ENCODE data around the gene EMILIN3. TPM values are rescaled to one million over a fixed set of nuclear protein-coding genes. Genes with fewer than 3 reads are reported as not detected.

Gene EMILIN3
- total and polyA plus RNA-seq, 2 donors (not counting 3 experiments of a cell fraction or from before 2014, with no cell fraction given): 0.15 TPM; not detected in 1

DNA sequence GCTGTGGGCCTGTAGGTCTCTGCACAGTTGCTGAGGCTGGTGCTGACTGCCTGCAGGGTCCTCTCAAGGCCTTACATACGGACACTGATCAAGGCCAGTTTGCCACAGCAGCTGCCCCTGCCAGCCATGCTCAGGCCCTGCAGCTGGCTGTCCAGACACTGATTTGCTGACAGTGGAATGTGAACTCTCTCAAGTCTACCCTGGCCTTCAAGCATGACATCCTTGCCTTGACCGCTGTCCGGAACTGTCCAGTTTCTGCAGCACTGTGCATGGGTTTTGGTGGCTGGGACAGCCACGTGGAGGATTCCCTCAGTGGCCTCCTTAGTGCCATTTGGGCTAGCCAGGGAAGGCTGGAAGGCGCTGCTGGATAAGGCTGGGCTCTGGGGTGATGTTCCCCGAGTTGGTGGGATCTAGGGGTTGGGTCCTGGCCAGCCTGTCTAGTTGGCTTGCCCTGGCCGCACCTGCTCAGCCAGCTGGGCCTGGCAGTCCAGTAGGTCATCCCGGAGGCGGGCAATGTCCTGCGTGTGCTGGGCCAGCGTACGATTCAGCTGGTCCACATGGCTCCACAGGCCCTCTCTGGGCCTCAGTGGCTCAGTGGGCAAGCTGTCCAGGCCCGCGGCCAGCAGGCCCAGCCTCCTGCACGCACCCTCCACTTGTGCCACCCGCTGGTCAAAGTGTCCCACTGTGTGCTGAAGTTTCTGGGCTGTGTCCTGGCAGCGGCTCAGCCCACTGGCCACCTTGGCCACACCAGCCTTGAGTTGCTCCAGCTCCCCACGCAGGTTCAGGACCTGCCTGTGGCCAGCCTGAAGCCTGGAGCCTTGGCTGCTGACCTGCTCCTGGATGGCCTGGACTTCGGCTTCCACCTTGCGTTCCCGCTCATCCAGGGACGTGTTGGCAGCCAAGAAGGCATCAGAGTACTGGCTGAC, 5.5 kb downstream of the EMILIN3 start:
- DNase-seq (ENCODE audit: low read depth, low spot score) (no peak), FAIRE-seq (no peak)
- no peaks in the 10 kb centered on the region for H3K9me3 ChIP-seq (replicated peaks; ENCODE audit: control insufficient read depth, insufficient read depth, low read length)
- H3K27ac ChIP-seq (ENCODE audit: insufficient read depth, low read depth, low read length): no peak overlapping the region
- H4K20me1 ChIP-seq (replicated peaks; ENCODE audit: control insufficient read depth, extremely low read depth, insufficient read depth, low read length): no peaks in the 10 kb centered on the region
- H3K9me1 ChIP-seq (replicated peaks; ENCODE audit: control insufficient read depth, extremely low read depth, insufficient read depth, low read length): no peaks in the 10 kb centered on the region
- no peak overlapping the region for H3K4me3 ChIP-seq (replicated peaks in 1 of 3; ENCODE audit: insufficient read depth in 1 of 3, low read depth in 1 of 3, low read length in 3 of 3)
- dilution Hi-C loops (cut with MboI; ENCODE audit: extremely low pct_ligation_motif_present, low sequenced_read_pairs) (no loop called here), intact Hi-C loops (cut with micrococcal nuclease) (no loop called here)
- H3K36me3 ChIP-seq (ENCODE audit: control insufficient read depth in 2 of 2, extremely low read depth in 1 of 2, insufficient read depth in 2 of 2, low read length in 2 of 2): no peaks in the 10 kb centered on the region
- no peak overlapping the region for H3K4me2 ChIP-seq (ENCODE audit: insufficient read depth, low read length)
- CTCF ChIA-PET: interaction anchor here (1.5 kb wide), 1 partner anchor 188 kb away, joined by 6 read pairs; no protein-coding TSS in a partner anchor
- TF ChIP-seq, protein P1, sequence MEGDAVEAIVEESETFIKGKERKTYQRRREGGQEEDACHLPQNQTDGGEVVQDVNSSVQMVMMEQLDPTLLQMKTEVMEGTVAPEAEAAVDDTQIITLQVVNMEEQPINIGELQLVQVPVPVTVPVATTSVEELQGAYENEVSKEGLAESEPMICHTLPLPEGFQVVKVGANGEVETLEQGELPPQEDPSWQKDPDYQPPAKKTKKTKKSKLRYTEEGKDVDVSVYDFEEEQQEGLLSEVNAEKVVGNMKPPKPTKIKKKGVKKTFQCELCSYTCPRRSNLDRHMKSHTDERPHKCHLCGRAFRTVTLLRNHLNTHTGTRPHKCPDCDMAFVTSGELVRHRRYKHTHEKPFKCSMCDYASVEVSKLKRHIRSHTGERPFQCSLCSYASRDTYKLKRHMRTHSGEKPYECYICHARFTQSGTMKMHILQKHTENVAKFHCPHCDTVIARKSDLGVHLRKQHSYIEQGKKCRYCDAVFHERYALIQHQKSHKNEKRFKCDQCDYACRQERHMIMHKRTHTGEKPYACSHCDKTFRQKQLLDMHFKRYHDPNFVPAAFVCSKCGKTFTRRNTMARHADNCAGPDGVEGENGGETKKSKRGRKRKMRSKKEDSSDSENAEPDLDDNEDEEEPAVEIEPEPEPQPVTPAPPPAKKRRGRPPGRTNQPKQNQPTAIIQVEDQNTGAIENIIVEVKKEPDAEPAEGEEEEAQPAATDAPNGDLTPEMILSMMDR (IDR thresholded peaks at IDR 0.05; ENCODE audit: extremely low read depth in 1 of 2, insufficient read depth in 1 of 2, low read depth in 1 of 2, low read length in 2 of 2): no peak
- TF ChIP-seq JUN (IDR thresholded peaks at IDR 0.05; ENCODE audit: borderline replicate concordance, insufficient read depth, insufficient read length, low read depth) (no peak), POLR2A (IDR thresholded peaks at IDR 0.05; ENCODE audit: low read depth, low read length) (no peak), GATA2 (IDR thresholded peaks at IDR 0.05; ENCODE audit: insufficient read depth, insufficient read length, low read depth, low read length) (no peak), MYC (IDR thresholded peaks at IDR 0.05; ENCODE audit: low read depth, low read length) (no peak), POLR2AphosphoS5 (IDR thresholded peaks at IDR 0.05; ENCODE audit: insufficient read depth, low read depth, low read length) (no peak), EZH2 (IDR thresholded peaks at IDR 0.05; ENCODE audit: borderline replicate concordance, low read depth, low read length, severe bottlenecking) (no peak), FOS (IDR thresholded peaks at IDR 0.05; ENCODE audit: borderline replicate concordance, insufficient read depth, low read length) (no peak)
- TF ChIP-seq, protein P2, sequence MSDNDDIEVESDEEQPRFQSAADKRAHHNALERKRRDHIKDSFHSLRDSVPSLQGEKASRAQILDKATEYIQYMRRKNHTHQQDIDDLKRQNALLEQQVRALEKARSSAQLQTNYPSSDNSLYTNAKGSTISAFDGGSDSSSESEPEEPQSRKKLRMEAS (IDR thresholded peaks at IDR 0.05; ENCODE audit: insufficient read depth, insufficient read length): no peak
- H3K27me3 ChIP-seq (ENCODE audit: control insufficient read depth in 2 of 2, insufficient read depth in 2 of 2, low read length in 2 of 2): peaks cover 11 to 15% of the 10 kb centered on the region in 2 experiments
- H3K9ac ChIP-seq (replicated peaks; ENCODE audit: extremely low read depth, insufficient read depth, low read length): no peak overlapping the region
- POLR2A ChIA-PET: no interaction called here
- no peak overlapping the region for H2AFZ ChIP-seq (ENCODE audit: low read depth, low read length)
- BruUV-seq (replicated peaks): no TSS peak
- H3K4me1 ChIP-seq (ENCODE audit: control insufficient read depth, extremely low read depth, insufficient read depth, low read length): no peaks in the 10 kb centered on the region
- H3K79me2 ChIP-seq (ENCODE audit: control insufficient read depth, insufficient read depth, low read length): no peaks in the 10 kb centered on the region
